Ramos (cell line): ENCODE results near the gene OR51D1.

ENCODE experiments used
- in situ Hi-C: fragments of 300-500 bp; cut with MboI; formaldehyde crosslinking; loops from one replicate; pipeline ENCODE4 v1.14.3; 2022; ENCODE audit warnings: low sequenced_read_pairs; ENCODE audit not compliant: unreplicated experiment

OR51D1 gene

GRCh38 chr11:4643682-4644081, 6.4 kb downstream of the OR51D1 start, which contains the start of gene OR51E1:
OR51E1 (plus strand) TSS chr11:4643982; CDS start chr11:4652527, 8,545 bp downstream.
- in situ Hi-C loops, result loop anchor here (25.0 kb wide), 2 partner anchors 344 to 744 kb away; partner anchors contain the start of genes OR51L1 and OR51M1

- in situ Hi-C loops, result loop anchor here (25.0 kb wide), 2 partner anchors 343 to 743 kb away; partner anchors contain the start of genes OR51L1 and OR51M1
Observed at GRCh38 chr11:4644233-4644632, 7.0 kb downstream of the OR51D1 start.

- in situ Hi-C loops, result loop anchor here (25.0 kb wide), 2 partner anchors 341 to 741 kb away; partner anchors contain the start of genes OR51L1 and OR51M1
Observed at GRCh38 chr11:4645974-4646373, 8.7 kb downstream of the OR51D1 start.

GRCh38 chr11:4647766-4648165, 10.5 kb downstream of the OR51D1 start:
- in situ Hi-C loops, result loop anchor here (25.0 kb wide), 2 partner anchors 340 to 740 kb away; partner anchors contain the start of genes OR51L1 and OR51M1

- in situ Hi-C loops, result no loop called here
Observed at GRCh38 chr11:4654635-4655369, 17.5 kb downstream of the OR51D1 start.

DNA sequence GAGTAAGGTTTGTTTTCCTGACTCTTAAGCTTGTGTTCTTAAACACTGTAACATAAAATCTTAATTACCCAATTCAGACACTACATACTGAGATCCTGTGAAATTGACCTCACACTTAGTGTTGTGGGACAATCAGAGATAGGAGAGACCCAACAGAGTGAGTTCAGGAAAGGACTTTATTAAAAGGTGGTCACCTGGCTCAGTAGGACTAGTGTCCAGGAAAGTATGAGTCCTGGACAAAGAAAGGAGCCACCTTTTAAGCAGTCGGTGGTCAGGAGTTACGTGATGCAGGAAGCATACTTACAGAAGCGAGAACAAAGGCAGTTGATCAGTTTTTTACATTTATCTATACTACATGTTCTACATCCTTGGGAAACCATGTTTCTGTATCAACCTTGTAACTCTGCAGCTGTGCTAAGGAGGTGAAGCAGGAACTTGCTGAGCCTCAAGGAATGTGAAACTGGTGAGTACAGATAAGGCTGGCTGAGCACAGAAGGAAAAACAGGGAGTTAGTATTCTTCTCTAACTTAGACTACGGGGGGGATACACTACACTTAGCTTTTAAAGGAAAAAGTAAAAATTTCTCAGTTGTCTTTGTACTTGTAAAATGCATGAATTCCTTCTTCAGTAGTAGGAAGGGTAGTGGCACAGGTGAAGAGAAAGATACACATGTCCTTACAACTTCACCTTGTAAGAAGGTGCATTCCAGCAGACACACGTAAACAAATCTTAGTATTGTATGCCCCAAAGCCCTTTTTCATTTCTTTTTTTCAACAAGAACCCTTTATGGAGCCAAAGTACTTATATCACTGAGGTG, 21.6 kb downstream of the OR51D1 start:
- in situ Hi-C loops, result no loop called here

DNA sequence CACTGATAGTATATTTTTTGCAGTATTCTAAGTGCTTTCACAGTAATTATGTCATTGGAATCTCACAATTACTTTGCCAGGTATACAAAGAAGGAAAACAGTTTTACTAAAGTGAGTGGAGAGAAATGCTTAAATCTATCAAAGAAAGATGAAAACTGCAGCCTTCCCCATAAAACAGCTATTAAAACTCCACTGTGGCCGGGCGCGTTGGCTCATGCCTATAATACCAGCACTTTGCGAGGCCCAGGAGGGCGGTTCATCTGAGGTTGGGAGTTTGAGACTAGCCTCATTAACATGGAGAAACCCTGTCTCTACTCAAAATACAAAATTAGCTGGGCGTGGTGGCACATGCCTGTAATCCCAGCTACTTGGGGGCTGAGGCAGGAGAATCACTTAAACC, 25.6 kb downstream of the OR51D1 start:
- in situ Hi-C loops, result no loop called here

- in situ Hi-C loops, result no loop called here
Observed at GRCh38 chr11:4664183-4664582, 26.9 kb downstream of the OR51D1 start.

GRCh38 chr11:4664786-4665185, 27.5 kb downstream of the OR51D1 start:
- in situ Hi-C loops, result no loop called here

DNA sequence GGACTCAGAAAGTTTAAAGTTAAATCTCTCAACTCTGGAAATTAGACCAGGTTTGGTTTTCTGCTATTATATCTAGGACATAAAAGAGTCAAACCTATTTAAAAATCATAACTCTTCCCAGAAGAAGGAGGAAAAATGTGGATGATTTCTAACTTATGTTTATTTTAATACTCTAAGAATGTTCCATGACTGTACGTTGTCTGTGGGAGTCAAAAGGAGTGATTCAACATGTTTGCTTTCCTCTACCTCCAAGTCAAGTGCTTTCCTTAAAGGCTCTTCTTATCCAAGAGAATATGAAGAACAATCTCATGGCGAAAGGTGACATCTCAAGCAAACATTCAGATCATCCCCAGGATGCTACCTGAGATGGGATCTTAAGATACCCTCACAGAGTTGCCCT, 28.1 kb downstream of the OR51D1 start:
- in situ Hi-C loops, result no loop called here

GRCh38 chr11:4671741-4672140, 34.5 kb downstream of the OR51D1 start:
- in situ Hi-C loops, result no loop called here

GRCh38 chr11:4672470-4672869, 35.2 kb downstream of the OR51D1 start:
- in situ Hi-C loops, result no loop called here

DNA sequence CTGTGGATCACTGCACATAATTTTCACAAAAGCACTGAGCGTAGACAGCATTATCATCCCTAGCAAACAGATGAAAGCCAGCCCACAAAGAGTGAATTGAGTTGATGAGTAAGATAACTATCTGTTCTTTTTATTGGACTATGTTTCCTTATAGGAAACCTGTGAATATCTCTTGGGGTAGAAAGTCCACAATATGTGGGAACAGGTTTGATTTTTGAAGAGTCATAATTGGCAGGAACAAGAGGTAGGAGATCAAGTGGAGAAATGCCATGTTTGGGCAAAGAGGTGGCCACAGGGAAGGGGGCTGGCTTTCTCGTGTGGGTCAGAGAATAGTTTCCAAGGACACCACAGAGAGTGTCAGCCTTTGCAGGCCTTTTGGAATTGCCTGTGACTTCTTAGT, 36.5 kb downstream of the OR51D1 start:
- in situ Hi-C loops, result no loop called here

DNA sequence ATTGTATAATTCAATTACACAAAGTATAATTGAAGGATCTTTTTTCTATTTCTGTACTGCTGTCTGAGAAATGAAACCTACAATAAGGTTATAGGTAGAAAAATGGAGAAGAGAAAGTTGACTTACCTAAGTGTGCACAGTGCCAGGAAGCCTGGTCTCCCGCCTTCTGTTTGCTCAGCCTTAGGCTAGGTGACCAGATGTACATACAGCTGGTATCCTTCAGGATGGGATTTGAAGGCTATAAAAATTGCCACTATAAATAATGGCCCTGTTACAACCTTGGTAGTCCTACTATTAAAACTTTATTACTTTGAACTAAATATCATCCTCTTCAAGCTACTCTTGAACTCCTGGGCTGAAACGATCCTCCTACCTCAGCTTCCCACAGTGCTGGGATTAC, 40.7 kb downstream of the OR51D1 start:
- in situ Hi-C loops, result no loop called here

DNA sequence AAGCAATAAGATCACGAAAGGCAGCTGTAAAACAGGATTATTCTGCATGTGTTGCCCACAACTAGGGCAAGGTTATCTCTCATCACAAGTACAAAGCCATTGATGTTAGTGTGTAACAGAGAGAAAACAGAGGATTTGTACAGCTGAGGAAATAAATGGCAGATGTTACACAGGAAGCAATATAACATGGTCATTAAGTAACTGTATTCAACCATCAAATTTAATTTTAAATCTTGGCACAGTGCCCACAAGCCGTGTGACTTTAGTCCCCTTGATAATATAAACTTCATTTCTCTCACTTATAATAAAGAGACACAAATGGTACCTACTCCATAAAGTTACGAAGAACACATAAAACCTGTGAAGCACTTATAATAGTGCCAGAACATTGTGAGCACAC, 43.1 kb downstream of the OR51D1 start:
- in situ Hi-C loops, result no loop called here

DNA sequence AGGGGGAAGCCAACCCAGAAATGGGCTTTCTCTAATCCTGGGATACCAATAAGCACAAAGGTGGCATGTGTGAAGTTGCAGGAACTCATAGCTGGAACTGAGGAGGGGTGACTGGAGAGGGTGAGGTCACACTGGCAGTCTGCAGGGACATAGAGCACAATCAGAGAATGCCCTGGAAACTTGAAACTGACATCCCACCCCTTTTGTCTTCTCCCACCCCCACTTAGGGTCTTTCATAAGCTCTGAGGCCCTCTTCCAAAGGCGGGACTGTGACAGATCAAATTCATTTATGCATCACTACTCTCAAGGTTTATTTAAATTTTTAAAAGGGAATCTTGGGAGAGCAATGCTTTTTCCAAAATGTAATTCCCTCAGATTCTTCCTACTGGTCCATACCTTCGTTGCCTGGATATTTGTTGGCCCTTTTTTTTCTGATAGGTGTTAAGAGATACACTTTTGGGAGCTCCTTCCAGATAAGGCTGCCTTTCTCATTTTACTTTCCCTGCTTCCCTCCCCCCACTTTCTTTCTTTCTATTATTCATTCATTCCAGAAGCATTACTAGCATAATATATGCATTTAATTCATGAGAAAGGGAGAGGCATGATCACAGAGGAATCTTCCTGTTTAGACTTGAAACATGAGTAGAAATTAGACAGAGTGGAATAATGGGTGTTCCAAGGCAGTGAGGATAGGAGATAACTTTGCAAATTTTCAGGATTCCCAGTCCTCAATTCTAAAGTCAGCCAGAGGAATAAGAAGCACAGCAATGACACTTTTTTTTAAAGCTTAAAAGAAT, 45.5 kb downstream of the OR51D1 start:
- in situ Hi-C loops, result no loop called here

DNA sequence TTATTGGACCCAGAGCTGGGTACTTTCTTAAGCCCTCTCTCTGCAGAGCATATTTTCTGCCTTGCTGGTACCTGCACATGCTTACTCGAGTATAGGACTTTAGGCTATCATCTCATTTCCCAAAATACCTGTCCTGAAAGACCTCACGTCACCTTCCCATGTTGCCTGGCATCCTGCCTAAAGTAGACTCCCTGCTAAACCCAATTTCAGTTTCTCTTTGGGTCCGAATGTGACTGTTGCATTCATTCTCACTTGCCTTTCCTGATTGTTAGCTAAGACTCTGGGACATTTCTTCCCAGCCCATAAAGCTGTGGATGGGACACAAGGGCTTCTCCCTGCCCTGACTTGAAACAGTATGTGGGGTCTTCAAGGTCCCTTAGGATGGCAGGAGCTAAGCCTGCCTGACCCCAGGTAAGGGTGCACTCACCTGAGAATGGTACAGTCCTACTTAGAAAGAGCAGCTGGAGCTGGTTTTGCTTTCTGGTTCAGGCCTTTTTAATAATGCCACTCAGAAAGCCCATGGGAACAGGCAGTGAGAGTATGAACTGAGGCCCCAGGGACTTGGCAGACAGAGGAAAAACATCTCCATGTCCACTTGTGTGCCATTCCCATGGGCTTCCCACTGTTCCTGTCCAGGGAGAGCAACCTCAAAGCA, 47.5 kb downstream of the OR51D1 start:
- in situ Hi-C loops, result no loop called here
